ENCODE data around the gene NME9.
"Not testable (repeated sequence)": the region's sequence is repeated elsewhere in the genome, so short reads cannot be mapped to it uniquely, and the experiment has no call there.

NME9 gene

GRCh38 chr3:138329127-138329983 is at the start of gene NME9:
TSS of gene NME9 (minus strand) at chr3:138329851. CDS start at chr3:138329335, 516 bp downstream.
- DNase-seq, result peak; percentile 65

GRCh38 chr3:138378990-138379389 is 49.3 kb upstream of the NME9 start:
- DNase-seq, result no peak

- DNase-seq, result no peak
Observed at GRCh38 chr3:138378331-138378730, 48.7 kb upstream of the NME9 start.

GRCh38 chr3:138377804-138378203 is 48.2 kb upstream of the NME9 start:
- DNase-seq, result no peak

- not testable (repeated sequence) for DNase-seq
Observed at GRCh38 chr3:138377212-138377611, 47.6 kb upstream of the NME9 start.

GRCh38 chr3:138376663-138377062 is 47.0 kb upstream of the NME9 start:
- no peak for DNase-seq

- DNase-seq, result no peak
Observed at GRCh38 chr3:138375447-138375846, 45.8 kb upstream of the NME9 start.

- no peak for DNase-seq
Observed at GRCh38 chr3:138374573-138375134, 45.0 kb upstream of the NME9 start.

- DNase-seq, result no peak
Observed at GRCh38 chr3:138373736-138374094, 44.1 kb upstream of the NME9 start.

GRCh38 chr3:138373087-138373735 is 43.6 kb upstream of the NME9 start:
- no peak for DNase-seq

GRCh38 chr3:138371070-138371965 is 41.7 kb upstream of the NME9 start:
- no peak for DNase-seq

- DNase-seq, result no peak
Observed at GRCh38 chr3:138370321-138370720, 40.7 kb upstream of the NME9 start.

GRCh38 chr3:138369151-138369900 is 39.7 kb upstream of the NME9 start:
- no peak for DNase-seq

- no peak for DNase-seq
Observed at GRCh38 chr3:138367911-138368310, 38.3 kb upstream of the NME9 start.

- DNase-seq, result no peak
Observed at GRCh38 chr3:138367326-138367850, 37.7 kb upstream of the NME9 start.

GRCh38 chr3:138366006-138366759 is 36.5 kb upstream of the NME9 start:
- no peak for DNase-seq

- no peak for DNase-seq
Observed at GRCh38 chr3:138365253-138365555, 35.6 kb upstream of the NME9 start.

GRCh38 chr3:138364356-138365252 is 35.0 kb upstream of the NME9 start:
- DNase-seq, result no peak

GRCh38 chr3:138363322-138363721 is 33.7 kb upstream of the NME9 start:
- DNase-seq, result no peak

GRCh38 chr3:138362538-138362937 is 32.9 kb upstream of the NME9 start:
- DNase-seq, result no peak
